CD4-positive, CD25-positive, alpha-beta regulatory T cell (primary cell): ENCODE measurements around the gene COL4A3. TPM values are rescaled to one million over a fixed set of nuclear protein-coding genes. Genes with fewer than 3 reads are reported as not detected.

Experiments
- ATAC-seq, 2 donors: fragments of 150-1000 bp; cut with Tn5 transposase; one replicate each; pipeline ENCODE4 v1.10.0; 2021; ENCODE audit warnings: low read depth in 2 of 2, moderate number of reproducible peaks in 2 of 2, moderate library complexity in 1 of 2
- DNase-seq, 3 donors: peaks; one replicate each; pipeline versions ENCODE4 v3.0.0 to v3.0.0-alpha.2; 2012 to 2022; ENCODE audit warnings: mixed read lengths in 1 of 3
- H3K27ac ChIP-seq: one replicate; pipeline ENCODE4 v1.7.0; 2013; ENCODE audit warnings: mild to moderate bottlenecking, low read length; ENCODE audit not compliant: insufficient read depth, poor library complexity, severe bottlenecking
- H3K27me3 ChIP-seq: one replicate; pipeline ENCODE4 v1.7.0; 2013; ENCODE audit warnings: low read length; ENCODE audit not compliant: control insufficient read depth, insufficient read depth
- H3K36me3 ChIP-seq: one replicate; pipeline ENCODE4 v1.7.0; 2013; ENCODE audit warnings: mild to moderate bottlenecking, low read length, moderate library complexity; ENCODE audit not compliant: control insufficient read depth, insufficient read depth
- H3K4me1 ChIP-seq: 2 replicates; pipeline ENCODE4 v1.7.0; 2013; ENCODE audit warnings: mild to moderate bottlenecking, low read length; ENCODE audit not compliant: insufficient read depth, control insufficient read depth, poor library complexity, severe bottlenecking
- H3K4me3 ChIP-seq: one replicate; pipeline ENCODE4 v1.7.0; 2013; ENCODE audit warnings: low read depth, mild to moderate bottlenecking, low read length, moderate library complexity
- H3K9me3 ChIP-seq, 2 experiments: 1 replicate in 1 of 2; 2 replicates in 1 of 2; pipeline ENCODE4 v1.7.0; 2013; ENCODE audit warnings: low read length in 2 of 2, mild to moderate bottlenecking in 1 of 2, moderate library complexity in 1 of 2; ENCODE audit not compliant: control insufficient read depth in 2 of 2
- H3K27ac Mint-ChIP-seq, 3 donors: one replicate each; pipeline ENCODE4 v1.8.0; 2020 to 2022; ENCODE audit warnings: mild to moderate bottlenecking in 3 of 3, mixed read lengths in 3 of 3, moderate library complexity in 2 of 3
- H3K27me3 Mint-ChIP-seq: one replicate; pipeline ENCODE4 v1.8.0; 2022; ENCODE audit warnings: mild to moderate bottlenecking, mixed read lengths
- H3K36me3 Mint-ChIP-seq: one replicate; pipeline ENCODE4 v1.8.0; 2020; ENCODE audit warnings: mixed read lengths
- H3K4me1 Mint-ChIP-seq, 4 donors: one replicate each; pipeline ENCODE4 v1.8.0; 2020 to 2022; ENCODE audit warnings: mixed read lengths in 4 of 4, mild to moderate bottlenecking in 1 of 4
- H3K4me3 Mint-ChIP-seq, 4 donors: one replicate each; pipeline ENCODE4 v1.8.0; 2020 to 2022; ENCODE audit warnings: mild to moderate bottlenecking in 4 of 4, mixed read lengths in 4 of 4, moderate library complexity in 3 of 4
- H3K9me3 Mint-ChIP-seq, 7 donors: one replicate each; pipeline ENCODE4 v1.8.0; 2020 to 2022; ENCODE audit warnings: mixed read lengths in 7 of 7, mild to moderate bottlenecking in 3 of 7, moderate library complexity in 2 of 7
- polyA plus RNA-seq, 4 donors: library from polyadenylated mRNA; unstranded; fragments of 300-500 nt; fragmentation: Illumina TruSeq; gene quantifications; one replicate each; pipeline ENCODE4 v1.2.3, GENCODE V29; 2021
- total RNA-seq: library from RNA; stranded (reverse); gene quantifications from one replicate; pipeline ENCODE4 v1.2.3, GENCODE V29; 2022

The COL4A3 gene
- total RNA-seq (not detected), polyA plus RNA-seq (not detected)

DNA sequence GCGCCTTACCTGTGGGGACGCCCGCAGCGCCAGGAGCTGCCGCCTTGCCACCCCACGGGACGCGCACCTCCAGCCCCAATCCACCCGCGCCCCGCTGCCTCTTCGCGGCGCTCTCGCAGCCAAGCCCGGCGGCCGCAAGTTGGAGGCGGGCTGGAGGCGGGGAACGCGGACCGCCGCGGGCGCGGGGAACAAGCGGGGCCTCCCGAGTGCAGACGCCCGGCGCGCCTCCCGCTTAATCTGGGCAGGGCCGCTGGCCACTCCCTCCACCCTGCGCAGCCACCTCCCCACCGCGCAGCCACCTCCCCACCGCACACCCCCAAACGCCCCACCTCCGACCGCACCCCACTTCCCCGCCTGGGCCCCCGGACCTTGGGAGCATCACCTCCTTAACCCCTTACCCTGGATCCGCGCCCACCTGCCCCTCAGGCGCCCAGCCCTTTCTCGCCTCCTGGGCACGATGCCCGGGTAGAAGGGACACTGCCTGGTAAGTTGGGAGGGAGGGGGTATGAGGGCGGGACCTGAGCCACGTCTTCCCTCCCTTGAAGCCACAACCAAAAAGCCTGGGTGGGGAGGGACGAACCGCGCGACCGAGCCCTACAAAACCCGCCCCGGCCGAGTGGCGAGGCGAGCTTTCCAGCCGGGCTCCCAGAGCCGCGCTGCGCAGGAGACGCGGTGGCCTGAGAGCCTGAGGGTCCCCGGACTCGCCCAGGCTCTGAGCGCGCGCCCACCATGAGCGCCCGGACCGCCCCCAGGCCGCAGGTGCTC is at the start of gene COL4A3, which contains the start of gene COL4A4:
COL4A3 (plus strand) TSS at position 627 of the 765 bp plus-strand sequence; CDS start at position 730, 103 bp downstream.
COL4A4 (minus strand) TSS at position 208 of the 765 bp plus-strand sequence. CDS start 16,722 bp downstream, outside the sequence.
- peak within 1 kb of the TSS in 3 of 4 donors; percentile 66 to 68 (median 67) for H3K4me3 Mint-ChIP-seq
- peaks cover 0 to 7% (median 0%) of the 10 kb centered on the region in 7 donors for H3K9me3 Mint-ChIP-seq
- Histone ChIP-seq H3K27me3 (peaks cover 26% of the 10 kb centered on the region), H3K9me3 (no peaks in the 10 kb centered on the region), H3K27ac (no peak within 1 kb of the TSS), H3K4me3 (no peak within 1 kb of the TSS), H3K36me3 (no peaks in the 10 kb centered on the region), H3K4me1 (peaks cover 15% of the 10 kb centered on the region)
- H3K27me3 Mint-ChIP-seq, result peaks cover 63% of the 10 kb centered on the region
- H3K27ac Mint-ChIP-seq, result peak within 1 kb of the TSS in 1 of 3 donors; percentile 45
- peak; percentile 42 to 43 for ATAC-seq
- H3K4me1 Mint-ChIP-seq, result peaks cover 0 to 15% (median 5%) of the 10 kb centered on the region in 4 donors
- peak in 1 of 3 donors; percentile 6 for DNase-seq
- no peaks in the 10 kb centered on the region for H3K36me3 Mint-ChIP-seq

DNA sequence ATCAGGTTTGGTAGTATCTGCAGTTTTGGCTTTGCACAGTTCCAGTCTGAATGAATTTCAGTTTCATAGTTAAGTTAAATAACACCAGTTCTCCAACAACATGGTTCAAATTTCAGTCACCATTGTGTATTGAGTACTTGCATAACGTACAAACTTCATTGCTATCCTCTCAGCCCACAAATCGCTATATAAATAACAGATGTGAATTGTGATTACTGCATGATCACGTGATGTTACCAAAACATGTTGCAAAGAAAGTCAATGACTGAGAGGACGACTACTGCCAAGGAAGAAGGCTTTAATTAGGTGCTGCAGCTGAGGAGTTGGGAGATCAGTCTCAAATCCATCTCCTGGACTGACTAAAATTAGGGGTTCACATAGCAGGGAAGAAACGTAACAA is 48.7 kb upstream of the COL4A3 start:
- Mint-ChIP-seq H3K36me3 (no peaks in the 10 kb centered on the region), H3K27me3 (peaks cover 8% of the 10 kb centered on the region), H3K4me1 (no peaks in the 10 kb centered on the region), H3K4me3 (no peak overlapping the region), H3K27ac (no peak overlapping the region), H3K9me3 (peaks cover 0 to 2% (median 0%) of the 10 kb centered on the region in 7 donors)
- Histone ChIP-seq H3K27me3 (peaks cover 6% of the 10 kb centered on the region), H3K4me3 (no peak overlapping the region), H3K36me3 (no peaks in the 10 kb centered on the region), H3K9me3 (no peaks in the 10 kb centered on the region), H3K27ac (no peak overlapping the region), H3K4me1 (no peaks in the 10 kb centered on the region)
- DNase-seq (no peak), ATAC-seq (no peak)

DNA sequence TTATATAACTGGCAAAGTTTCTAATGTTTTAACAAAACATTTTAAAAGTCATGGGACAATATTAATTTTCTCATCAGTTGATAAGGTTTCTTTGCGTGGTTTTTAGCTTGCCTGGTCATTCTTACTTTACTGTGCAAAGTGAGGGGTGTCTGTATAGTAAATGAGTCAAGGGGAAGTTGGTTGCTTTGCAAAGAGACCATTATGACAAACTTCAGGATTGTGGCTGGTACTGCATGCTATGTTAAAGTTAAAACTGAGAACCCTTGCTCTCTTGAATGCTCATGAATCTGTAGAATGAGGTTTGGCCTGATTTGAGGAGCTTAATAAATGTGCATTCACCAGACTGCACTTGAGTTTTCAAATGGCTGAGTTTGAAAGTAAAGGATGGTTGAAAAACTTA is 47.4 kb upstream of the COL4A3 start:
- Histone ChIP-seq H3K4me1 (no peaks in the 10 kb centered on the region), H3K36me3 (no peaks in the 10 kb centered on the region), H3K27me3 (peaks cover 6% of the 10 kb centered on the region), H3K27ac (no peak overlapping the region), H3K4me3 (no peak overlapping the region), H3K9me3 (no peaks in the 10 kb centered on the region)
- H3K27ac Mint-ChIP-seq, result no peak overlapping the region
- no peak overlapping the region for H3K4me3 Mint-ChIP-seq
- ATAC-seq (no peak), DNase-seq (no peak)
- peaks cover 8% of the 10 kb centered on the region for H3K27me3 Mint-ChIP-seq
- no peaks in the 10 kb centered on the region for H3K4me1 Mint-ChIP-seq
- H3K36me3 Mint-ChIP-seq, result no peaks in the 10 kb centered on the region
- H3K9me3 Mint-ChIP-seq, result peaks cover 0 to 2% (median 0%) of the 10 kb centered on the region in 7 donors

DNA sequence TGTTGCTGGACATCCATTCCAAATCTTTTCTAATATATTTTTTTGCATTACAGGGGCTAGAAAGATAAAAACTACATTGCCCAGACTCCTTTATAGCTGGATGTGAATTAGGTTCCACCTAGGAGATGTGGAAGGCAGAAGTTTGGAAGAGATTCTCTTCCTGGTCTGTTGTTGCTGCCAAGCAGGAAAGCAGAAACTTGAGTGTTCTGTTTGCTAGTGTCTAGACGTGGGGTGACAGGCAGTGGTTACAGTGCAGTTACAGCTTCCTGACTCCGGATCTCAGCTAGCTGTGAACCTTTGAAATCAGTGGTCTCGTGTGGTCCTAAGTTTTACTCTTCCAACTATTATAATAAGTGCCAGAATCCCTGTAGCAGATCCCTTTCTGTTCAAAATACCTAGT is 46.6 kb upstream of the COL4A3 start:
- ATAC-seq, result no peak
- no peaks in the 10 kb centered on the region for H3K36me3 Mint-ChIP-seq
- Histone ChIP-seq H3K4me1 (no peaks in the 10 kb centered on the region), H3K27ac (no peak overlapping the region), H3K4me3 (no peak overlapping the region), H3K27me3 (peaks cover 6% of the 10 kb centered on the region), H3K36me3 (no peaks in the 10 kb centered on the region), H3K9me3 (no peaks in the 10 kb centered on the region)
- no peaks in the 10 kb centered on the region for H3K4me1 Mint-ChIP-seq
- H3K9me3 Mint-ChIP-seq, result no peaks in the 10 kb centered on the region
- DNase-seq, result no peak
- H3K27ac Mint-ChIP-seq, result no peak overlapping the region
- peaks cover 4% of the 10 kb centered on the region for H3K27me3 Mint-ChIP-seq
- no peak overlapping the region for H3K4me3 Mint-ChIP-seq

DNA sequence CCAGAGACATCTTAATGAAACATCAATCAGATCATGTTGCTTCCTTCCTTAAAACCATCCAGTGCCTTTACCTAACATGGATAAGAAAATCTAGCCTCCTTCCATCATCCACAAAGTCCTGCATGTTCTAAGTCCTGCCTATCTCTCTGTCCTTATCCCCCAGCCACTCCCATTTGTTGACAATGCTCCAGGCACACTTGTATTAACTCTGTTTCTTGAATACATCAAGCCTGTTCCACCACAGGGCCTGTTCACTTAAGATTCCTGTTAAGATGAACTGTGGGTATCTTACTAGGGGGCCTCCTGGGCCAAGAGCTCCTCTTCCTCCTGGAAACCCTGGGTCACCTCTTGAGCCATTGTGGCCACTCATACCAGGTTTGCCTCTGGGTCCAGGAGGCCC is 46.1 kb upstream of the COL4A3 start:
- Mint-ChIP-seq H3K4me1 (no peaks in the 10 kb centered on the region), H3K27me3 (peaks cover 4% of the 10 kb centered on the region), H3K36me3 (no peaks in the 10 kb centered on the region), H3K4me3 (no peak overlapping the region), H3K9me3 (no peaks in the 10 kb centered on the region), H3K27ac (no peak overlapping the region)
- no peaks in the 10 kb centered on the region for H3K4me1 ChIP-seq
- DNase-seq (no peak), ATAC-seq (no peak)
- H3K27me3 ChIP-seq, result peaks cover 6% of the 10 kb centered on the region
- no peak overlapping the region for H3K27ac ChIP-seq
- H3K36me3 ChIP-seq, result no peaks in the 10 kb centered on the region
- no peak overlapping the region for H3K4me3 ChIP-seq
- H3K9me3 ChIP-seq, result no peaks in the 10 kb centered on the region

DNA sequence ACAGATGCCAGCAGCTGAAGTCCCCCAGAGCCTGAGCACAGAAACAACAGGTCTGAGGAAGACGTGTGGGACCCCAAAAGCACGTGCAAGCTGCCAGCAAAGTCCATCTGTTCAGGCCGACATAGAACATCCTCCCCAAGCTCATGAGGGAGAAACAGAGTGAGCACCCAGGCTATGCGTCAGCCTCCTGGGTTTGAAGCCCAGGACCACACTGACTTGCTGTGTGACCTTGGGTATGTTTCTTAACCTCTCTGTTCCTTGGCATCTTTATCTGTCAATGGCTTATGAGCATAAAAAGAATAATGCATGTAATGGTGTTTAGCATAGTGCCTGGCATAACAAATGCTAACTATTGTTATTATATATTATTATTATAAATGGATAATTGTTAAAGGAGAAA is 40.7 kb upstream of the COL4A3 start:
- H3K4me3 ChIP-seq, result no peak overlapping the region
- no peaks in the 10 kb centered on the region for H3K4me1 Mint-ChIP-seq
- peaks cover 2% of the 10 kb centered on the region for H3K27me3 ChIP-seq
- H3K27ac ChIP-seq, result no peak overlapping the region
- no peak overlapping the region for H3K4me3 Mint-ChIP-seq
- H3K36me3 ChIP-seq, result no peaks in the 10 kb centered on the region
- H3K36me3 Mint-ChIP-seq, result no peaks in the 10 kb centered on the region
- H3K4me1 ChIP-seq, result no peaks in the 10 kb centered on the region
- ATAC-seq (no peak), DNase-seq (no peak)
- H3K27ac Mint-ChIP-seq, result no peak overlapping the region
- no peaks in the 10 kb centered on the region for H3K27me3 Mint-ChIP-seq
- H3K9me3 Mint-ChIP-seq, result no peaks in the 10 kb centered on the region
- H3K9me3 ChIP-seq, result no peaks in the 10 kb centered on the region

DNA sequence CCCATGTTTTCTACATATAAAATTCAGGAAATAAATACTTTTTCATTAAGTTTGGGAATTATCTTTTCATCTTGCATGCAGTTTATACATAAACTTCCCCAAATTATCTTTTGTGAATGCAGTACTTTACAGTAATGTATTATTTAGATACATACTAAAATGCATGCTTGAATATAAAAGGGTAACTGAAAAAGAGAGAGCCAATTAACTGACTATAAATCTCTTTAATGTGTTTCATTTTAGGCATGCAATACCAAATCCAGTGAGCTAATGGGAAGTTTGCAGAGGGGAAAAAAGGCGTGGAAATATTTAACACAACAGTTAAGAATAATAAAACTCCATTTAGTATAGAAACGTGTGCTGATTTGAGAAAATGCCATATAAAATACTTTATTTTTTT is 39.6 kb upstream of the COL4A3 start:
- Mint-ChIP-seq H3K27me3 (no peaks in the 10 kb centered on the region), H3K4me3 (no peak overlapping the region), H3K4me1 (no peaks in the 10 kb centered on the region), H3K36me3 (no peaks in the 10 kb centered on the region), H3K27ac (no peak overlapping the region), H3K9me3 (no peaks in the 10 kb centered on the region)
- Histone ChIP-seq H3K4me3 (no peak overlapping the region), H3K4me1 (no peaks in the 10 kb centered on the region), H3K36me3 (no peaks in the 10 kb centered on the region), H3K9me3 (no peaks in the 10 kb centered on the region), H3K27me3 (peaks cover 2% of the 10 kb centered on the region), H3K27ac (no peak overlapping the region)
- ATAC-seq (no peak), DNase-seq (no peak)

DNA sequence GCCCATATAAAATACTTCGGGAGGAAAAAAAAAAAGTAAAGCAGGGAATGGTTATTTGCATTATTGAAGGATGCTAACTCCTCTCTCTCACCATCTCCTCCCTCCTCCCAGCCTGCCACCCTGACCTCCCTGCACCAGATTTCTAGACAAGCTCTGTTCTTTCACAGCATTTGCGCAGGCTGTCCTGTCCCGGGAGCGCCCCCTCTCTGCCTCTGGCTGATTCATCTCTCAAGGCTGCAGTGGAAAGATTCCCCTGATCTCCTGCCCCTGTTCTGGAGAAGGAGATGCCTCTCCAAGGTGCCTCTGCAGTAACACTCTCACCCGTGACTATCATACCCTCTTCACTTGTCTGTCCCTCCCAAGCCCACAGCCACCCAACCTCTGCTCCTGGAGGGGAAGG is 38.9 kb upstream of the COL4A3 start:
- H3K4me3 ChIP-seq, result no peak overlapping the region
- H3K4me3 Mint-ChIP-seq, result no peak overlapping the region
- H3K4me1 ChIP-seq, result no peaks in the 10 kb centered on the region
- peaks cover 0 to under 1% (median 0%) of the 10 kb centered on the region in 7 donors for H3K9me3 Mint-ChIP-seq
- H3K36me3 Mint-ChIP-seq, result no peaks in the 10 kb centered on the region
- DNase-seq (no peak), ATAC-seq (no peak)
- no peaks in the 10 kb centered on the region for H3K36me3 ChIP-seq
- no peaks in the 10 kb centered on the region for H3K27me3 Mint-ChIP-seq
- no peak overlapping the region for H3K27ac Mint-ChIP-seq
- H3K27ac ChIP-seq, result no peak overlapping the region
- peaks cover 2% of the 10 kb centered on the region for H3K27me3 ChIP-seq
- H3K4me1 Mint-ChIP-seq, result no peaks in the 10 kb centered on the region
- H3K9me3 ChIP-seq, result no peaks in the 10 kb centered on the region
